ENCODE results near the gene GTPBP8. TPM values are rescaled to one million over a fixed set of nuclear protein-coding genes. Genes with fewer than 3 reads are reported as not detected.

Gene GTPBP8
- total RNA-seq, 1 experiment from 2014 or later = 29.8 TPM

DNA sequence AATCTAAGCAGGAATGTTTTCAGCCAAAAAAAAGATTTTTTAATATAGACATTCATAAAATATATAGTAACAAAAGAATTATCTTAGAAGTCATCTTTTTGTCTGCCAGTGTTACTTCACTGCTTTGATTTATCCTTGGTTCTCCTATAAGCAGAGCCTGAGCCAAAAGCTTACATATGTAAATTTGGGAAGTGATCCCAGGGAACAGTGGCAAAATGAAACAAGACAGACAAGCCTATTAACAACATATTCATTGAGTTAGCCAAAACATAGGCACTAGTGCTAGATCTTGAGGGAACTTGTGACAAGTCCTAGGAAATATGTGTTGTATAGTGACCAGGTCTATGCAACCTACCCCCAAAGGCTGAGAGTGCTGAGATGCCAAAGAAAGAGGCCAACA lies 11.3 kb downstream of the GTPBP8 start:
- no peaks in the 10 kb centered on the region for H3K23me2 ChIP-seq (ENCODE audit: insufficient read length, low read depth, low read length, poor library complexity, severe bottlenecking)
- H3K56ac ChIP-seq (ENCODE audit: insufficient read length, low read depth, low read length) = no peak overlapping the region
- no peak overlapping the region for H3T11ph ChIP-seq (ENCODE audit: low read length)
- H3K18ac ChIP-seq (ENCODE audit: insufficient read length, low read depth, low read length) = no peak overlapping the region
- peaks cover 10 to 72% (median 51%) of the 10 kb centered on the region in 3 experiments; a peak in 6 of 7 replicates for H3K36me3 Mint-ChIP-seq (ENCODE audit: insufficient read depth in 1 of 3, low read depth in 3 of 3)
- no peak overlapping the region for H2BK12ac ChIP-seq (ENCODE audit: insufficient read length, low read depth, low read length)
- H3K79me1 ChIP-seq (ENCODE audit: insufficient read depth, low read depth, low read length, poor library complexity, severe bottlenecking) = no peaks in the 10 kb centered on the region
- peaks cover 6 to 8% of the 10 kb centered on the region in 2 experiments for H3K4me1 Mint-ChIP-seq
- no peaks in the 10 kb centered on the region for H3K79me2 ChIP-seq (ENCODE audit: insufficient read depth, low read length)
- H3K27me3 ChIP-seq (ENCODE audit: insufficient read depth, low read length) = no peaks in the 10 kb centered on the region
- no peak overlapping the region for H3K23ac ChIP-seq (ENCODE audit: insufficient read length, low read depth, low read length)
- H3K4ac ChIP-seq (ENCODE audit: low read depth, low read length) = no peak overlapping the region
- H2AFZ ChIP-seq (ENCODE audit: low read length) = no peak overlapping the region
- peak overlapping the region in 1 of 3 experiments; percentile 85; a peak in 2 of 7 replicates for H3K27ac Mint-ChIP-seq
- no peak overlapping the region for H3K9ac ChIP-seq (ENCODE audit: extremely low read depth, insufficient read length, low read length)
- no peak overlapping the region for H2BK5ac ChIP-seq (ENCODE audit: insufficient read length, low read length)
- H2AK5ac ChIP-seq (ENCODE audit: insufficient read length, low read length) = no peak overlapping the region
- H4K20me1 ChIP-seq (ENCODE audit: control insufficient read depth, insufficient read depth, insufficient read length) = no peaks in the 10 kb centered on the region
- TF ChIP-seq, protein P1, sequence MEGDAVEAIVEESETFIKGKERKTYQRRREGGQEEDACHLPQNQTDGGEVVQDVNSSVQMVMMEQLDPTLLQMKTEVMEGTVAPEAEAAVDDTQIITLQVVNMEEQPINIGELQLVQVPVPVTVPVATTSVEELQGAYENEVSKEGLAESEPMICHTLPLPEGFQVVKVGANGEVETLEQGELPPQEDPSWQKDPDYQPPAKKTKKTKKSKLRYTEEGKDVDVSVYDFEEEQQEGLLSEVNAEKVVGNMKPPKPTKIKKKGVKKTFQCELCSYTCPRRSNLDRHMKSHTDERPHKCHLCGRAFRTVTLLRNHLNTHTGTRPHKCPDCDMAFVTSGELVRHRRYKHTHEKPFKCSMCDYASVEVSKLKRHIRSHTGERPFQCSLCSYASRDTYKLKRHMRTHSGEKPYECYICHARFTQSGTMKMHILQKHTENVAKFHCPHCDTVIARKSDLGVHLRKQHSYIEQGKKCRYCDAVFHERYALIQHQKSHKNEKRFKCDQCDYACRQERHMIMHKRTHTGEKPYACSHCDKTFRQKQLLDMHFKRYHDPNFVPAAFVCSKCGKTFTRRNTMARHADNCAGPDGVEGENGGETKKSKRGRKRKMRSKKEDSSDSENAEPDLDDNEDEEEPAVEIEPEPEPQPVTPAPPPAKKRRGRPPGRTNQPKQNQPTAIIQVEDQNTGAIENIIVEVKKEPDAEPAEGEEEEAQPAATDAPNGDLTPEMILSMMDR (conservative IDR thresholded peaks at IDR 0.05) = no peak
- H4K91ac ChIP-seq (ENCODE audit: insufficient read length, low read depth, low read length) = no peak overlapping the region
- H3K4me1 ChIP-seq (ENCODE audit: insufficient read depth, low read length) = no peaks in the 10 kb centered on the region; the same call in 1 of the 2 replicates
- no peak overlapping the region for H3K14ac ChIP-seq (ENCODE audit: insufficient read depth, low read length)
- H3K9me3 ChIP-seq (ENCODE audit: control insufficient read depth, low read depth, low read length) = no peaks in the 10 kb centered on the region
- DNase-seq = no peak
- no peak overlapping the region for H2BK20ac ChIP-seq (ENCODE audit: low read depth, low read length, poor library complexity, severe bottlenecking)
- no peak overlapping the region for H2BK15ac ChIP-seq (ENCODE audit: low read depth, low read length)
- H4K5ac ChIP-seq (ENCODE audit: insufficient read length, low read depth, low read length) = no peak overlapping the region
- no peak overlapping the region for H2BK120ac ChIP-seq (ENCODE audit: low read depth, low read length, poor library complexity, severe bottlenecking)
- no peaks in the 10 kb centered on the region for H3K9me3 Mint-ChIP-seq
- no peak overlapping the region for H3K27ac ChIP-seq (ENCODE audit: insufficient read length, low read depth, low read length)
- H3K27me3 Mint-ChIP-seq (ENCODE audit: low read depth) = no peaks in the 10 kb centered on the region
- H3K4me2 ChIP-seq (ENCODE audit: insufficient read depth, insufficient read length, low read length) = no peak overlapping the region
- H4K8ac ChIP-seq (replicated peaks; ENCODE audit: insufficient read length, low read depth, low read length) = no peak overlapping the region
- no peak overlapping the region for H3K4me3 Mint-ChIP-seq

Measured in H9 (cell line).